Skeletal muscle satellite cell (primary cell): ENCODE results near the gene CTDSPL.

Experiments used
- H3K27me3 ChIP-seq: 2 replicates; pipeline ENCODE4 v1.7.0; 2013; ENCODE audit warnings: low read length; ENCODE audit not compliant: control insufficient read depth, insufficient read depth
- H3K36me3 ChIP-seq: 2 replicates; pipeline ENCODE4 v1.7.0; 2013; ENCODE audit warnings: mild to moderate bottlenecking, control low read depth, low read length; ENCODE audit not compliant: insufficient read depth
- H3K4me1 ChIP-seq: 2 replicates; pipeline ENCODE4 v1.7.0; 2013; ENCODE audit warnings: low read length; ENCODE audit not compliant: control insufficient read depth, insufficient read depth
- H3K4me2 ChIP-seq: 2 replicates; pipeline ENCODE4 v1.7.0; 2013; ENCODE audit warnings: mild to moderate bottlenecking, low read length
- H3K4me3 ChIP-seq: 2 replicates; pipeline ENCODE4 v1.7.0; 2013; ENCODE audit warnings: low read length
- H3K9ac ChIP-seq: 2 replicates; pipeline ENCODE4 v1.7.0; 2013; ENCODE audit warnings: mild to moderate bottlenecking, low read depth, low read length, moderate library complexity
- H3K9me3 ChIP-seq: replicated peaks from 2 replicates; pipeline ENCODE4 v1.7.0; 2013; ENCODE audit warnings: mild to moderate bottlenecking, control low read depth, low read length

CTDSPL gene

DNA sequence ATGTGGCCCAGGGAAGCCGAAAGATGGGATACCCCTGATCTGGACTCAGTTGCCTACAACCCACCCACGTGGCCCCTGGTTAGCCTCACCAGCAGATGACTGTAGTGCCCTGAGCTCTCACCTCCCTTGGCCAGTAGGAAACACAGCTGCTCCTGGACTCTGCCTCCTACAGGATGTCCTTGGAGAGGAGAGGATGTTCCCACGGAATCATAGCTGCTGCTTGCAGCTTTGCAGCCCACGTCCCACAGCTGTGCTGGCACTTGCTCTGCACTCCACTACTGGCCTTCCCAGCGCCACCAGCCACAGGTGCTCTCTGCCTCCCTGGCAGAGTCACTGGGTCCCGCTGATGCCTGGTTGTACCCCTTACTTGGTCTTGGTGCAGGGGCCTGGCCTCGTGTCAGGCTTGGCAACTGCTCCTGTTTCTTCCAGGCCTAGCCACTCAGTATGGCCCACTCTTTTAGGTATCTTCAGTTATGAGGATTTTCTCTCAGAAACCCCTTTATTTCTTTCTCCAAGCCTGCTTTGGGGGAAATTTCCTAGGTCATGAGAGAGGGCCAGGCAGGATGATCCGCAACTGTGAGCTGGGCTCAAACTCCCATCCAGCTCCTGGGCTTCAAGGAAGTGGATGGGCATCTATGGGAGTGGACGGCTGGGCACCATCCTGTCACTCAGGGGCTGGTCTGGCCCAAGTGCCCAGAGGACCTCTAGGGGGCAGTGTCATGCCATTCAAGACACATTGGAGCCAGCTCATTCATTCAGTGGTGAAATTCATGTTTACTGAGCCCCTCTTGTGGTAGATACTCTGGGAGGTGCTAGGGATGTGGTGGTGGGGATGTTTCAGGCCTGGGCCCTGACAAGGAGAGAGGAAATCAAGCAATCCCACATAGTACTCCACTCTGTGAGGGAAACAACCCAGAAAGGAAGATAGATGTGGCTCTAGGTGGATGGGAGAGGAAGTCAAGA lies 112.7 kb downstream of the CTDSPL start:
- peaks cover 37% of the 10 kb centered on the region for H3K36me3 ChIP-seq
- H3K9me3 ChIP-seq = no peaks in the 10 kb centered on the region
- H3K4me3 ChIP-seq = no peak overlapping the region
- H3K4me1 ChIP-seq = peaks cover 14% of the 10 kb centered on the region
- no peak overlapping the region for H3K9ac ChIP-seq
- H3K27me3 ChIP-seq = no peaks in the 10 kb centered on the region
- H3K4me2 ChIP-seq = no peak overlapping the region

DNA sequence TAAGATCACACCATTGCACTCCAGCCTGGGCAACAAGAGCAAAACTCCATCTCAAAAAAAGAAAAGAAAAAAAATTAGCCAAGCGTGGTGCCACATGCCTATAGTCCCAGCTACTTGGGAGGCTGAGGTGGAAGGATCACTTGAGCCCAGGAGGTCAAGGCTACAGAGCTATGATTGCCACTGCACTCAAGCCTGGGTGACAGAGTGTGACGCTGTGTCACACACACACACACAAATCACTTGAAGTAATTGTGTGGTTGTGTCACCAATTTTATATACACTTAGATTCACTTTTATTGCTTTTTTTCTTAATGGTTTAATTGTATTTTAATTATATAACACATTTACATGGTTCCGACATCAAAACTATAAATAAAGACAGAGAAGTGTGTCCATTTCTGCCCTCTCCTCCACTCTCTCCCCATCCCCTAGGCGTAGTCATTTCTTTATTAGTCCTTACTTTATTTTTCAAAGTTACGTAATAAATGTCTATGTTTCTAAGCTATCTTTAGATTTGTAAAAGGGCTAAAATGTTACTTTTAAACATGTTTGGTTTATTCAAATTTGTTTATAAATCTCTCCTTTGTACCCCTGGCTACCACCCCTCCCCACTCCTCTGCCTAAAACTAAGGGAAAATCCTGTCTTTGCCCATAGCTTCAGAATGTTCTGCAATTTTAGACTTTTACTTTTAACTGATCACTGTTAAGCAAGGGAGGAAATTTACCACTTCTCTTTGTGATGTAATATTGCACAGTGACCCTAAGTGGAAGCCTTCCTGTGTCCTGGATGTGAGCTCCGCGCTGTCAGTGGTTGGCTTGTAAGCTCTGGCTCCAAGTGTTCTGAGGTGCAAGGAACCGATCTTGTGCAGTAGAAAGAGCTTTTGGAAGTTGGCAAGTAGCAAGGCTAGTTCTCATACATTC lies 118.1 kb downstream of the CTDSPL start:
- peaks cover 58% of the 10 kb centered on the region for H3K36me3 ChIP-seq
- H3K27me3 ChIP-seq = no peaks in the 10 kb centered on the region
- H3K9ac ChIP-seq = no peak overlapping the region

DNA sequence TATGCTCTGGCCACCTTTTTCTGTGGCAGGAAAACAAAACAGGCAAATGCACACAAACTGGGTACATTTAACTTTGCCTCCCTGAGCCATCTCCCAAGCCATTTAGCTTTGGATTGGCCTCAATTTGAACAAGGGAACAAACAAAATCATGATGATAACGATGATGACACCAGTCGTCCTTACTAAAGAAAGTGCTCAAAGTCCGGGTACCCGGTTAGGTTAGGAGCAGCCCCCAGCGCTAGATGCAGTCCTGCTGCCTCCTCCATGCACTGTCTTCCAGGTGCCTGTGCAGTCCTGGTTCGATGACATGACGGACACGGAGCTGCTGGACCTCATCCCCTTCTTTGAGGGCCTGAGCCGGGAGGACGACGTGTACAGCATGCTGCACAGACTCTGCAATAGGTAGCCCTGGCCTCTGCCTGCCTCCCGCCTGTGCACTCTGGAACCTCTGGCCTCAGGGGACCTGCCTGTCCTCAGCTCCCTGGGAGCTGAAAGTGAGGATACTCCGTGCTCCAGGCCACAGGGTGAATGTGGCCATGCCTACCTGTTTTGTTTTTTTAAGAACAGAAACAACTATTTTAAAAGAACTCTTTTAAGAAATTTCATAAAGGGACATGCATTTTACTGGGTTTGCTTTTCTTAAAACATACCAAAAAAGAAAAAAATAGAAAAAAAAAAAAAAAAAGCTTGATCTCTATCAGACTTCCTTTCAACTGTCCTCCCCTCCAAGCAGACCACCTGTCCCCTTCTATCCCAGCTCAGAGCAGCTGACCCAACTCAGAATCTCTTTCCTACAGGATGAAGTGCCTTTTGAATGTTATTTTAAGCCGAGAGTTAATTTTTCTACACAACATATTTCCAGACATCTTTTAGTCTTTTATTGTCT lies 119.0 kb downstream of the CTDSPL start:
- no peak overlapping the region for H3K4me2 ChIP-seq
- no peak overlapping the region for H3K4me3 ChIP-seq
- H3K27me3 ChIP-seq = no peaks in the 10 kb centered on the region
- peaks cover 4% of the 10 kb centered on the region for H3K4me1 ChIP-seq
- no peaks in the 10 kb centered on the region for H3K9me3 ChIP-seq
- no peak overlapping the region for H3K9ac ChIP-seq
- H3K36me3 ChIP-seq = peaks cover 55% of the 10 kb centered on the region

More for the DNA sequence above, 118.1 kb downstream of the CTDSPL start:
- Histone ChIP-seq H3K4me2 (no peak overlapping the region), H3K4me3 (no peak overlapping the region), H3K4me1 (peaks cover 4% of the 10 kb centered on the region), H3K9me3 (no peaks in the 10 kb centered on the region)

DNA sequence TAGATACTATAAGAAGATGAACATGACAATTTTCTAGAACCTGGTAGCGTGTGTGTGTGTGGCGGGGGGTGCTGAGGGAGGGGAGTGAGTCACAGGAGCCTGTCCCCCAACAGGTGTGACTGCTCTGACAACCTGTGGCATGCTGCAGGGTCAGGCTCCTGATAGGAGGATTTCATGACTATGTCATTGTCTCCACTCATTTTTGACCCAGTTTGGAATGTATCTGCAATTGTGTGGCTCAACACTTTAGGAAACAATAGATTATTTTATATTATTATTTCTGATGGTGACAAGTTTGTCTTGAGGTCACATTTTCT lies 119.6 kb downstream of the CTDSPL start:
- no peak overlapping the region for H3K4me3 ChIP-seq
- no peak overlapping the region for H3K4me2 ChIP-seq
- peaks cover 4% of the 10 kb centered on the region for H3K4me1 ChIP-seq
- no peak overlapping the region for H3K9ac ChIP-seq
- H3K27me3 ChIP-seq = no peaks in the 10 kb centered on the region
- peaks cover 49% of the 10 kb centered on the region for H3K36me3 ChIP-seq
- no peaks in the 10 kb centered on the region for H3K9me3 ChIP-seq

DNA sequence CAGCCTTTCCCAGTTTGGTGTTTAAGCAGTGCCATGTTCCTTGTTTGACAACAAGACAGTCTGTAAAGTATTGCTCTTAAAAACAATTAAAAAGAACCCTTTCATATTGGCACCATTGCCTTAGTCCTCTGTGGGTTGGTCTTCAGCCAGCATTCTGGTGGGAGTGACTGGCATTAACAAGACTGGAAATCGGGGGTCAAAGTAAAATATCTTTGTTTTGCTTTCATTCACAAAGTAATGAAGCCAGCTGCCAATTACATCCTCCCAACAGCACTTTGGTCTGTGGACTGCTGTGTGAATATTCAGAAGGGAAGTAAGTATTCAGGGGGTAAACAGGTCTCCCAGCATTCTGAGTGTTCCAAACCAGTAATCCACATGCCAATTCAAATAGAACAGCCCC lies 120.7 kb downstream of the CTDSPL start:
- H3K9ac ChIP-seq = no peak overlapping the region
- H3K27me3 ChIP-seq = no peaks in the 10 kb centered on the region
- H3K4me3 ChIP-seq = no peak overlapping the region
- H3K4me2 ChIP-seq = no peak overlapping the region
- H3K4me1 ChIP-seq = peaks cover 4% of the 10 kb centered on the region
- H3K9me3 ChIP-seq = no peaks in the 10 kb centered on the region
- H3K36me3 ChIP-seq = peaks cover 40% of the 10 kb centered on the region

DNA sequence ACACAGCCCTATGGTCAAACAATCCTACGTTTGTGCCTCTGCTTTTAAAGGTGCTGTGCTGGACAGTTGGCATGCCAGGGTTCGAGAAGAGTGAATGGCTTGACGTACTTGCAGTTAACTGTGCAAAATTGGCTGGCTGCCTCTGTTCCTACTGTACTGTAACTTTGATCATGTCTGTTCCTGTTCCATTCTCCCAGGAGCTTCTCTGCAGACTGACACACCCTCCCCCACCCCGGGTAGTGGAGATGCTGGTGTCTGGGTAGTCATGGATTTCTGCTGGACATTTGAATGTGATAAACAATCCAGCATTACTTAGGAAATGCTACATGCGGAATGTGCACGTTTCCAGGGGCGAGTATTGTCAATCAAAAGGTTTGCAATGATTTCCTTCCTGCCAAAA lies 122.4 kb downstream of the CTDSPL start:
- Histone ChIP-seq H3K9me3 (no peaks in the 10 kb centered on the region), H3K4me3 (no peak overlapping the region), H3K9ac (no peak overlapping the region), H3K27me3 (no peaks in the 10 kb centered on the region), H3K4me1 (peaks cover 4% of the 10 kb centered on the region), H3K36me3 (peaks cover 40% of the 10 kb centered on the region), H3K4me2 (no peak overlapping the region)

DNA sequence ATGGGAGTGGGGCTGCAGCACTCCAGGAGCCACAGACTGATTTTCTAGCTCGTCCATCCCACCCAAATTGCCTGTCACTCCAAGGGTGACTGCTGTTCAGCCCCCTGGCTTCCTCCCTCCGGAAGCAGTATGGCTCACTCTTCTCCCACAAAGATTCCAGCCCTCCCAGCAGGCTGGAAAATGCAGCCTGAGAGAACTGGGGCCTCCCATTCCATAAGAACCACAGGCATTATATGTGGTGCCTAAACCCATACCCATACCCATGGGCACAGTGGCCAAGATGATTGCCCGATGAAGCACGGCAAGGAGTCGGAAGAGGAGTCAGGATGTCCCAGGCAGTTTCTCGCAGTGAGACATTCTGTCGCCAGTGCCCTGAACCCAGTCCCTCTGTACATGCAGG lies 122.9 kb downstream of the CTDSPL start:
- Histone ChIP-seq H3K9me3 (no peaks in the 10 kb centered on the region), H3K4me2 (no peak overlapping the region), H3K9ac (no peak overlapping the region), H3K4me1 (peaks cover 4% of the 10 kb centered on the region), H3K36me3 (peaks cover 40% of the 10 kb centered on the region), H3K27me3 (no peaks in the 10 kb centered on the region), H3K4me3 (no peak overlapping the region)

DNA sequence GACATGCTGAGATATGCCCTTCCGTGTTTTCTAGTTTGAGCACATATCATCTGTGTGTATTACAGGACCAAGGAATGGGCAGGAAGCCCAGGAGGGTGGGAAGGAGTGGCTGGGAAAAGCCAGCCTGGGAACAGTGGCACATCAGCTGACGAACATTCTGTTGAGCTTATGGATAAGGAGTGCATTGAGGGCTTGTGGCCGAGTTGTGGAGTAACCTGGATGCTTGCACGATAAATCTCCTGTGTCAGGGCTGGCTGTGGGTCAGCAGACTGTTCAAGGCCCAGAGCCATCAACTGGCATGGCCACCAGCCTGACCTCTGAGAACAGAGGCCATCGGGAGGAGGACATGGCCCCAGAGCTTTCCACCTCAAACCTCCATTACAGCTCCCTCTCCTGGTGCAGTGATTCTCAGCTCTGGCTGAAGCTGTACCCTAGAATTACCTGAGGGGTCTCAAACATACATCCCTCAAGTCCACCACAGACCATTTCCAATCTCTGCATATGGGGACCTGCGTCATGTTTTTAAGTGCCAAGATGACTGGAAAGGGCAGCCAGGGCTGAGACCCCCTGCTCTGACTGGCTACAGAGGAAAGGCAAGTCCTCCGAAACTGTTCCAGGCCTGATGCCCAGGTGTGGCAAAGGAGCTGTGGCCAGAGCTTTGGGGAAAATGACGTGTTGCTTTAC lies 124.1 kb downstream of the CTDSPL start:
- Histone ChIP-seq H3K27me3 (no peaks in the 10 kb centered on the region), H3K4me2 (no peak overlapping the region), H3K4me1 (peaks cover under 1% of the 10 kb centered on the region), H3K9me3 (no peaks in the 10 kb centered on the region), H3K9ac (no peak overlapping the region), H3K36me3 (peaks cover 32% of the 10 kb centered on the region), H3K4me3 (no peak overlapping the region)

DNA sequence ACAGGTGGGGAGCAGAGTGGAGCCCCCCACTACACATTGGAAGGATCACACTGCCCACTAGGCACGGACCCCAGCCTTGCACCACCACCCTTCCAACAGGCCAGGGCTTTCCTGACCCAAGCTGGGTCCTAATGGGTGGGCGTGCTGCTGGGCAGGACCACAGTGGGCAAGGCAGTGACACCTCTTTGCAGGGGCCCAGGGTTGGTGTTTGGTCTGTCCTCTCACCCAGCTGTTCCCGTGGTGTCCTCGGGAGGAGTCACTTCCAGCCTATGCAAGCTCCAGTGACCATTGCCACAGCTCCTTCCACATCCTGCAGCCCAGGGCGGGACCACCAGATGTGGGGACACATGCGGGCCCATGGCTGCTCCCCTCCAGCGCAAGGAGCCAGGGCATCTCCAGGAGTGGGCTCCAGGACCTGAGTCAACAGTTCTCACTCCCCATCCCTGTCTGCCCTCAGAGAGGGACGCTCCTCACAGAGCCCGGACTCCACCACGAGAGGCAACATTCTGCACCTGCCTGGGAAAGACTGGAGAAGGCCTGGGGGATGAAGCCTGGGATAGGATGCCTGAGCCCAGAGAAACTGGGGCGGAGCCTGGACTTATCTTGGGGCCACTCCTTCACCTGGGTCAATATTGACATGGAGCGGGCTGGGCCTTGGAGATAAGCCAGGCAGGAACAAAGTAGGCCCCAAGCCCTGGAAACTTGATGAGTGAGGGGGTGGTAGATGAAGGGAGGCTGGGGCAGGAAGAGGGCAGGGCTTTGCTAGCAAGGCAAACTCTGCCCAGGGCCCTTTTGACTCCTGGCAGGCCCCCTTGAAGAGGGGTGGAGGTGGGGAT lies 125.0 kb downstream of the CTDSPL start:
- no peaks in the 10 kb centered on the region for H3K4me1 ChIP-seq
- H3K9me3 ChIP-seq = no peaks in the 10 kb centered on the region
- H3K4me3 ChIP-seq = no peak overlapping the region
- no peak overlapping the region for H3K9ac ChIP-seq
- H3K4me2 ChIP-seq = no peak overlapping the region
- no peaks in the 10 kb centered on the region for H3K27me3 ChIP-seq
- H3K36me3 ChIP-seq = peaks cover 26% of the 10 kb centered on the region

DNA sequence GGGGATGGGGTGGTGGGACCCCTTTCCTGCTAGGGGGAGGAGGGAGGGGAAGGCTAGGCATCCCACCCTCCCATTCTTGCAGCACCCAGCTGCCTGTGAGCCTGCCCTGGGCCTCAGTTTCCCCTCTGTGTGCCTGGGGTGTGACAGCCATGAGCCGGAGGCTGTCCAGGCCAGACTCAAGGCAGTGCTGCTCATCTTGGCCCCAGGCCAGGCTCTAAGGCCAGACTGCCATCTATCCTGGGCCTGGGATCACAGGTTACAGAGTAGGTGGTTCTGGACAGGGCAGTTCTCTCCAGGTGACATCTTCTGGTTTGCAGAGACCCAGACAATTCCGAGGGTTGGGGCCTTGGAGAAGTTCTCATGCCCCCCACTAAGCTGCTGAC lies 125.6 kb downstream of the CTDSPL start:
- Histone ChIP-seq H3K27me3 (no peaks in the 10 kb centered on the region), H3K4me1 (no peaks in the 10 kb centered on the region), H3K4me2 (no peak overlapping the region), H3K4me3 (no peak overlapping the region), H3K36me3 (peaks cover 20% of the 10 kb centered on the region), H3K9ac (no peak overlapping the region), H3K9me3 (no peaks in the 10 kb centered on the region)
